IPS DF 6.9 (cell line): ENCODE measurements around the gene RPH3AL.
"Not testable (repeated sequence)": the region's sequence is repeated elsewhere in the genome, so short reads cannot be mapped to it uniquely, and the experiment has no call there.

Experiments
- DNase-seq: peaks from one replicate; pipeline ENCODE4 v3.0.0-alpha.2; 2013; ENCODE audit warnings: low read depth, low spot score
- H3K27ac ChIP-seq: one replicate; pipeline ENCODE4 v1.5.1; 2013; ENCODE audit warnings: low read length, control low read depth
- H3K27me3 ChIP-seq: 2 replicates; pipeline ENCODE4 v1.6.1; 2013; ENCODE audit warnings: mild to moderate bottlenecking, low read length; ENCODE audit not compliant: control insufficient read depth, insufficient read depth
- H3K36me3 ChIP-seq: 2 replicates; pipeline ENCODE4 v1.6.1; 2013; ENCODE audit warnings: low read length; ENCODE audit not compliant: control insufficient read depth, insufficient read depth
- H3K4me1 ChIP-seq: 2 replicates; pipeline ENCODE4 v1.6.1; 2013; ENCODE audit warnings: low read length; ENCODE audit not compliant: control insufficient read depth, insufficient read depth
- H3K4me3 ChIP-seq: 2 replicates; pipeline ENCODE4 v1.5.1; 2013; ENCODE audit warnings: mild to moderate bottlenecking, low read length
- H3K9me3 ChIP-seq: 2 replicates; pipeline ENCODE4 v1.6.1; 2013; ENCODE audit warnings: low read length, inconsistent platforms; ENCODE audit not compliant: control insufficient read depth, insufficient read depth
- WGBS: extraction: QIAGEN DNeasy Blood & Tissue Kit; methylation state at CpG from one replicate; pipeline ENCODE4 v1.1.7; 2013; ENCODE audit warnings: mixed read lengths, missing lambda C conversion rate; ENCODE audit not compliant: insufficient read length, insufficient coverage; 5-methylcytosine and 5-hydroxymethylcytosine counted together

The RPH3AL gene

DNA sequence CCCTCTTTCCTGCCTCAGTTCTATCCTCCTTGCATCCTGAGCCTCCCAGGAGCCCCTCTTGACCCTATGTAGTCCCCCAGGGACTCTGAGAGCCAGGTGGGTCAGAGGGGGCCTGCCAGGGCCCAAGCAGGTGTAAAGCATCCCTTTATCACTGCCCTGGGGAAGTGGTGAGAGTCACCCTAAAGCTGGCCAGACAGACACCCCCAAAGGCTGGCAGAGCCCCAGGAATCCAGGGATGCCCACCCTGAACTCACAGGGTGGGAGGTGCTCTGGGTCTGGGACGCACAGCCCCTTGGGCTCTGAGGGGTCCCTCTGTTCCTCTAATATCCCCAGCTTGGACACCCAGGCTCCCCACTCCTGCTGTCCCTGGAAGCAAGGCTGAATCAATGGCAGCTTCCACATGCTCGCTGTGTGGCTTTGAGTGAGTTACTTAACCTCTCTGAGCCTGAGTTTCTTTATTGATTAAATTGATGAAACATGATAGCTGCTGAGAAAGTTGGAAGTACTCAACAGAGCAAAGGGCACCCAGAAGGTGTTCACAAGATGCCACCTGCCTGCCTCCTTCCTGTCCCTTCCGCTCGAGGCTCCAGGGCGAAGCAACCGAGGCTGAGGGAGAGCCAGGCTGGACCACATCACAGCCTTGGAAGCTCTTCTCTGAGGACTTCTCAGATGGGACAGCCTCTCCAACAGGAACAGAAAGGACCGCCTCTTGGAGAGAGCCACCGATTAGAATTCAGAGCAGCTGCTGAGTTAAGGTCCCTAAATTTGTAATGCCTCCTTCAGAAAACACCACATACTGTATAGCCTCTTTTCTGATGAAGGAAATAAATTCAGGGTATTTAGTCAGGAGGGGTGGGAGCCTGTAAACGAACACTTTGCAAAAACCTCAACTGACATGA, 104.0 kb downstream of the RPH3AL start:
- no peak for DNase-seq

GRCh38 chr17:247767-248166, 104.8 kb downstream of the RPH3AL start:
- no peak for DNase-seq
- H3K27me3 ChIP-seq: no peaks in the 10 kb centered on the region
- WGBS: no CpG with 5 or more reads among the region's 8 CpGs
- H3K4me3 ChIP-seq: no peak overlapping the region
- H3K9me3 ChIP-seq: no peaks in the 10 kb centered on the region
- H3K36me3 ChIP-seq: no peaks in the 10 kb centered on the region
- no peaks in the 10 kb centered on the region for H3K4me1 ChIP-seq
- H3K27ac ChIP-seq: no peak overlapping the region

More for the DNA sequence above, 104.0 kb downstream of the RPH3AL start:
- Histone ChIP-seq H3K27me3 (no peaks in the 10 kb centered on the region), H3K27ac (no peak overlapping the region), H3K9me3 (no peaks in the 10 kb centered on the region), H3K4me3 (no peak overlapping the region), H3K4me1 (no peaks in the 10 kb centered on the region), H3K36me3 (no peaks in the 10 kb centered on the region)
- no CpG with 5 or more reads among the region's 9 CpGs for WGBS

DNA sequence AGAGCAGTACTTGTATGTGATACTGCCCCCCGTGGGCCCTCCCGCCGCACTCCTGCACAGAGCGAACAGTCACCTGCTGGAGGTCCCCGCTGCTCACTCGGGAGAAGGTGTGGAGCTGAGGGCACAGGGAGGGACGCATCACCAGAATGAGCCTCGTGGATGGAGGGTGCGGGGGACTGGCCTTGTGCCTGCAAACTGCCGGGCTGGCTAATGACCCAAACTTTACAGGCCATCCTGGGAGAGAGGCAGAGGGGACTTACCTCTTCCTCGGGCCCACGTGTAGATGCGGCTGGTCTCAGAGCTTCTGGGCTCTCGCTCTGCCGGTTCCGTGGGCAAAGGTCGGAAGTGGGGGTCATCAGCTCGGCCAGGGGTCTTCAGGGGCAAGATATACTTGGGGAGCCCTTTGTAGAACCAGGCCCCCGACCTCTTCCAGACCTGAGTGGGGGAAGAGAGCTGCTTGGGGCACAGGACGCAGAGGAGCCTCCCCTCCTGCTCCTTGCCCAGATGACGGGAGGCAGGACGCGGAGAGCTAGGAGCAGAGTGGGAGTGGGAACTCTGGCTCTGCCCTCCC, 105.7 kb downstream of the RPH3AL start:
- DNase-seq: no peak
- Histone ChIP-seq H3K27me3 (no peaks in the 10 kb centered on the region), H3K4me1 (no peaks in the 10 kb centered on the region), H3K27ac (no peak overlapping the region), H3K4me3 (no peak overlapping the region), H3K36me3 (no peaks in the 10 kb centered on the region), H3K9me3 (no peaks in the 10 kb centered on the region)
- WGBS: no CpG with 5 or more reads among the region's 23 CpGs

GRCh38 chr17:246226-246625, 106.4 kb downstream of the RPH3AL start:
- Histone ChIP-seq H3K36me3 (no peaks in the 10 kb centered on the region), H3K27me3 (no peaks in the 10 kb centered on the region), H3K4me1 (no peaks in the 10 kb centered on the region), H3K9me3 (no peaks in the 10 kb centered on the region), H3K27ac (no peak overlapping the region), H3K4me3 (no peak overlapping the region)
- DNase-seq: no peak
- no CpG with 5 or more reads among the region's 14 CpGs for WGBS

GRCh38 chr17:245611-246010, 107.0 kb downstream of the RPH3AL start:
- Histone ChIP-seq H3K27me3 (no peaks in the 10 kb centered on the region), H3K4me3 (no peak overlapping the region), H3K27ac (no peak overlapping the region), H3K9me3 (no peaks in the 10 kb centered on the region), H3K4me1 (no peaks in the 10 kb centered on the region), H3K36me3 (no peaks in the 10 kb centered on the region)
- no peak for DNase-seq
- no CpG with 5 or more reads among the region's 13 CpGs for WGBS

GRCh38 chr17:245020-245419, 107.6 kb downstream of the RPH3AL start:
- H3K4me1 ChIP-seq: no peaks in the 10 kb centered on the region
- DNase-seq: no peak
- H3K36me3 ChIP-seq: no peaks in the 10 kb centered on the region
- H3K27me3 ChIP-seq: no peaks in the 10 kb centered on the region
- no peak overlapping the region for H3K4me3 ChIP-seq
- H3K9me3 ChIP-seq: no peaks in the 10 kb centered on the region
- no peak overlapping the region for H3K27ac ChIP-seq
- WGBS: 100% methylated on average over 3 of the region's 7 CpGs

- H3K27ac ChIP-seq, H3K9me3 ChIP-seq, H3K4me1 ChIP-seq, H3K4me3 ChIP-seq, H3K36me3 ChIP-seq, DNase-seq, H3K27me3 ChIP-seq: not testable (repeated sequence)
Measured at GRCh38 chr17:243924-244323, 108.7 kb downstream of the RPH3AL start.

- Histone ChIP-seq H3K4me3 (no peak overlapping the region), H3K9me3 (no peaks in the 10 kb centered on the region), H3K27ac (no peak overlapping the region), H3K27me3 (no peaks in the 10 kb centered on the region), H3K4me1 (peaks cover 2% of the 10 kb centered on the region; the same call in 1 of the 2 replicates), H3K36me3 (no peaks in the 10 kb centered on the region)
- no CpG with 5 or more reads among the region's 4 CpGs for WGBS
- no peak for DNase-seq
Measured at GRCh38 chr17:238964-239259, 113.7 kb downstream of the RPH3AL start.

- Histone ChIP-seq H3K27me3 (no peaks in the 10 kb centered on the region), H3K4me1 (peaks cover 2% of the 10 kb centered on the region; the same call in 1 of the 2 replicates), H3K4me3 (no peak overlapping the region), H3K27ac (no peak overlapping the region), H3K36me3 (no peaks in the 10 kb centered on the region), H3K9me3 (no peaks in the 10 kb centered on the region)
- DNase-seq: no peak
- WGBS: no CpG with 5 or more reads among the region's 23 CpGs
Measured at GRCh38 chr17:238071-238963, 114.3 kb downstream of the RPH3AL start.

- no peaks in the 10 kb centered on the region for H3K36me3 ChIP-seq
- no CpG with 5 or more reads among the region's 8 CpGs for WGBS
- H3K4me3 ChIP-seq: no peak overlapping the region
- no peak for DNase-seq
- no peaks in the 10 kb centered on the region for H3K9me3 ChIP-seq
- no peak overlapping the region for H3K27ac ChIP-seq
- peaks cover 2% of the 10 kb centered on the region; the same call in 1 of the 2 replicates for H3K4me1 ChIP-seq
- no peaks in the 10 kb centered on the region for H3K27me3 ChIP-seq
Measured at GRCh38 chr17:237406-237955, 115.1 kb downstream of the RPH3AL start.
